Measurements from ENCODE around the gene GRHL1.
"Not testable (repeated sequence)": the region's sequence is repeated elsewhere in the genome, so short reads cannot be mapped to it uniquely, and the experiment has no call there.

Gene GRHL1, protein sequence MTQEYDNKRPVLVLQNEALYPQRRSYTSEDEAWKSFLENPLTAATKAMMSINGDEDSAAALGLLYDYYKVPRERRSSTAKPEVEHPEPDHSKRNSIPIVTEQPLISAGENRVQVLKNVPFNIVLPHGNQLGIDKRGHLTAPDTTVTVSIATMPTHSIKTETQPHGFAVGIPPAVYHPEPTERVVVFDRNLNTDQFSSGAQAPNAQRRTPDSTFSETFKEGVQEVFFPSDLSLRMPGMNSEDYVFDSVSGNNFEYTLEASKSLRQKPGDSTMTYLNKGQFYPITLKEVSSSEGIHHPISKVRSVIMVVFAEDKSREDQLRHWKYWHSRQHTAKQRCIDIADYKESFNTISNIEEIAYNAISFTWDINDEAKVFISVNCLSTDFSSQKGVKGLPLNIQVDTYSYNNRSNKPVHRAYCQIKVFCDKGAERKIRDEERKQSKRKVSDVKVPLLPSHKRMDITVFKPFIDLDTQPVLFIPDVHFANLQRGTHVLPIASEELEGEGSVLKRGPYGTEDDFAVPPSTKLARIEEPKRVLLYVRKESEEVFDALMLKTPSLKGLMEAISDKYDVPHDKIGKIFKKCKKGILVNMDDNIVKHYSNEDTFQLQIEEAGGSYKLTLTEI

DNA sequence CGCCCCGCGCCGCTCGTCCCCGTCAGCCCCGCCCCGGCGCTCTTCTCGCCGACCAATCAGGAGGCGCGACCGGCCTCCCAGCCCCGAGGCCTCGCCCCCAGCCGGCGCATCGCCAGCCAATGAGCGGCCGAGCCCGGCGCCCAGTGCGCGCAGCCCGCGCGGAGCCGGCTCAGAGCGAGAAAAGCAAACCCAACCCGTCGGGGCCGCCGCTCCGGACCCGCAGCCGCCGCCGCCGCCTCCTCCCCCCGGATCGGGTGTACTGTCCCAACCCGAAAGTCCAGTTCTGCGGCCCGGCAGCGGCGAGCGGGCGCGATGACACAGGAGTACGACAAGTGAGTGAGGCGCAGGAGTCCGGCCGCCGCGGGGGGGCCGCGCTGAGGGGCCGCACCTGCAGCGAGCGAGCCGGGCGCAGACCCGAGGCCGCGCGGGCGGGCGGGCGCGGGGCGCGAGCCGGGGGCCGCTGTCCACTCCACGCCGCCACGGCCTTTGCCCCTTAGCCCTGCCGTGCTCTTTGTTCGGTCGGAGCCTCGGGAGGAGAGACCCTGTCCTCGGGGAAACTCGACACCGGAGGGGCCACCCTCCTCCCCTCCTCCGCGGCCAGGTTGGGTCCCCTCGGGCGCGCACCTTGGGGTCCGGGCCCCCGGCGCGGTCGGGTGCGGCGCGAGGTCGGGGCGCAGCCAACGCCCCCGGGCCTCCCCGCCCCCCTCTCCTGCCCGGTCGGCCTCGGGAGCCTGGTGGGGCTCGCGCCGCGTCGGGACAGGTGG lies at the start of gene GRHL1:
Gene GRHL1, plus strand, starts transcription at position 172 of the 764 bp plus-strand sequence. Its CDS starts 141 bp downstream, at position 313.
- Mint-ChIP-seq H3K27ac (no peak within 1 kb of the TSS), H3K36me3 (no peaks in the 10 kb centered on the region), H3K9me3 (no peaks in the 10 kb centered on the region), H3K4me3 (peak within 1 kb of the TSS; percentile 87), H3K27me3 (peaks cover 55% of the 10 kb centered on the region), H3K4me1 (peaks cover 15% of the 10 kb centered on the region)
- ATAC-seq, result peak; percentile 98

DNA sequence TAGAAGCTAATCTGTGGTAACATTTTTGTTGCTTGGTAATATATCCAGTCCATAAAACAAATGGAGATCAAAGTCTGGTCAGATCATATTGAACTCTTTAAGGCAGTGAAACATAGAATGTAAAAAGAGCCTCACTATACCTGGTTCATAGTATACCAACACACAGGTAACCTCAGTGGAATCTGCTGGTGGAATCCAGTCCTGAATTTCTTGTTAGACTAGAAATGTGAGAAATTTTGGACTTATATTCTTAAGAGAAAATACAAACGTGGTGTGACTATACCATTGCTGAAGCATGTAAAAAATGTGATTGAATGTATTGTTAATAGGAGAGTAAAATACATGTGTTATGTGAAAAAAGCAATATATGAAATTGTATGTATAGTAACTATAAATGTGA lies 46.1 kb upstream of the GRHL1 start:
- Mint-ChIP-seq H3K27ac (no peak overlapping the region), H3K27me3 (no peaks in the 10 kb centered on the region), H3K36me3 (peaks cover 18% of the 10 kb centered on the region), H3K4me1 (no peaks in the 10 kb centered on the region), H3K4me3 (no peak overlapping the region), H3K9me3 (no peaks in the 10 kb centered on the region)
- ATAC-seq, result no peak

DNA sequence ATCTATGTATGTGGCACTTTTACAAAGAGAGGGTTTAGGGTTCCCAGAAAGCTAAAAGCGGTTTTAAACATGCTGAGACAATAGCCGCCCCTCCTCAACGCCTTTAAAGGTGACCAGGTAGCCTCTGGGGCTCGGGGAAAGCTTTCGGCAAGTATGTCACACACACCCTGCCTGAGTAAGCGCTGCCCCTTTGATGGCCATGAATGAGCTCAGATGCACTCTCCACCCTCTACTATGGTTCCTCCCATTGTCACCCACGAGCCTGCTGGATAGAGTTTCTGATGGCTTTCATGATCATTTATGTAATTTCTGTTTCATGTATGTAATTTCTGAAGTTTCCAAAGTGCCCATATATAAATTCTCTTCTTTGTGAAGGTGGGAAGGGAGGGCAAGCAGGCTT lies 44.1 kb upstream of the GRHL1 start:
- ATAC-seq, result no peak
- H3K9me3 Mint-ChIP-seq, result no peaks in the 10 kb centered on the region
- H3K4me1 Mint-ChIP-seq, result no peaks in the 10 kb centered on the region
- no peak overlapping the region for H3K27ac Mint-ChIP-seq
- H3K27me3 Mint-ChIP-seq, result no peaks in the 10 kb centered on the region
- H3K4me3 Mint-ChIP-seq, result no peak overlapping the region
- peaks cover 28% of the 10 kb centered on the region for H3K36me3 Mint-ChIP-seq

DNA sequence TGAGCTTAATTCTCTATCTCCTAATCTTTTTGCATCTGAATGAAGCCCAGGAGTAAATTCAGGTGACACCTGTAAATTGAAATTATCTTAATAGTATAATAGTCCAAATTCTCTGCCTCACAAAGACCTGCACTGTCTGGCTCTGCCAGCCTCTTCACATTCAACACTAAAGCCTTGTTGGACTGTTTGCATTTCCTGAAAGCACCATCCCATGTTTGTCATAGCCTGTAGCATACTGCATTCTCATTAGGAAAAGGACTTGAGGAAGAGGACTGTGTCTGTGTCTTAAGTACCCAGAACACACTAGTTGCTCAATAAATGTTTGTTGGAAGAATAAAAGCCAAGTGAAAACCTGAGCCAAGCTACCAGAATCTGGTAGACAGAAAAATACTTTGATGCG lies 42.9 kb upstream of the GRHL1 start:
- ATAC-seq, result no peak
- H3K36me3 Mint-ChIP-seq, result peaks cover 41% of the 10 kb centered on the region

DNA sequence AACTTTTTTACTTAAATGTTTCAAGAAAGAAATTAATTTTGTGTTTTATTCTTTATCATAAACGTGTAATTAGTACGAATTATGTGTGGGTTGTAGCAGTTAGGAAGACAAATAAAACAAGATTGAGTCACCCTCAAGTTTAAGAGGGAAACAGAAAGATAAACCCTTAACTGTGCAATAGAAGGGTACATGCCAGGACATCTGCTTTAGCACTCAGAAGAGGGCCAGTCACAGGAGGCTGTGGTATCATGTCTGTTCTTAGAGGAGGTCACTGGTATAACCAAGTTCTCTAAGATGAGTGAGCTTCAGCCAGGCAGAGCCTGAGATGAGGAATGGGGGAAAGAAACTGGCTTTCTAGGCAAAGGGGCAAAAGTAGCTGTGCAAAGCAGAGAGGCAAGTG lies 42.4 kb upstream of the GRHL1 start:
- H3K36me3 Mint-ChIP-seq, result peaks cover 45% of the 10 kb centered on the region
- H3K27me3 Mint-ChIP-seq, result no peaks in the 10 kb centered on the region
- peaks cover under 1% of the 10 kb centered on the region for H3K4me1 Mint-ChIP-seq
- no peak overlapping the region for H3K27ac Mint-ChIP-seq
- H3K9me3 Mint-ChIP-seq, result no peaks in the 10 kb centered on the region
- no peak overlapping the region for H3K4me3 Mint-ChIP-seq
- no peak for ATAC-seq

More for the DNA sequence above, 42.9 kb upstream of the GRHL1 start:
- Mint-ChIP-seq H3K4me3 (no peak overlapping the region), H3K9me3 (no peaks in the 10 kb centered on the region), H3K27me3 (no peaks in the 10 kb centered on the region), H3K4me1 (no peaks in the 10 kb centered on the region), H3K27ac (no peak overlapping the region)

DNA sequence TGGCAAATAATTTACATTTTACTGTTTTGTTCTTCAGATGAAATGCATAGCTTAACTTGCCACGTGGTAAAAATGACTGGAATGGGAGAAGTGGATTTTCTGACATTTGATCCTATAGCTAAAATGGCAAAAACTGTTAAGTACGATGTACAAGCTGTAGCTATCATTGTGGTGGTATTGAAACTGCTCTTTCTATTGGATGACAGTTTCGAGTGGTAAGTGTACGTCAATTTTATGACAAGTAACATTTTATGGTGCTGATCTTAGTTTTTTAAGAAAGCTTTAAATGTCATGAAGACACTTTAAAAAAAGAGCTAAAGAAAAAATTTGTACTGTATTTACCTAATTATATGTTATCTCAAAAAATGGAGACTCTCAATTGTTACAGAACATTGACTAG lies 40.8 kb upstream of the GRHL1 start:
- no peaks in the 10 kb centered on the region for H3K27me3 Mint-ChIP-seq
- H3K36me3 Mint-ChIP-seq, result peaks cover 51% of the 10 kb centered on the region
- no peaks in the 10 kb centered on the region for H3K9me3 Mint-ChIP-seq
- no peak for ATAC-seq
- H3K4me1 Mint-ChIP-seq, result peaks cover 7% of the 10 kb centered on the region
- no peak overlapping the region for H3K4me3 Mint-ChIP-seq
- no peak overlapping the region for H3K27ac Mint-ChIP-seq

DNA sequence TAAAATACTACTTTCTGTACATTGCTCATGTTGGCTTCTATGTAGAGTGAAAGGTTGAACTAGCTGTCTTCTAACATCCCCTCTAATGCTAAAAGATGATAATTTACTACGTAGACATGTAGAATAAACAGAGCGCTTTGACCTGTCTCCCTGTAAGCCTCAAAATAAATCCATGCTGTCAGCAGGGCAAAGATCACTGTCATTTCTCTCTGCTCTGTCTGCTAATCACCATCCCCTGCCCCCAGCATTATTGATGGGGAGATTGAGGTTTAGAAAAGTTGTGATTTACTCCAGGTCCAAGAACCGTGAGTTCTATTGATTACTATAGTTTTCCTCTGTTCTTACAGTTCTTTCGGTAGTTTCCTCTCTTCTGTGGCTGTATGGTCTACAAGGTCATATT lies 39.0 kb upstream of the GRHL1 start:
- H3K27me3 Mint-ChIP-seq, result no peaks in the 10 kb centered on the region
- H3K27ac Mint-ChIP-seq, result no peak overlapping the region
- H3K4me3 Mint-ChIP-seq, result no peak overlapping the region
- no peak for ATAC-seq
- no peaks in the 10 kb centered on the region for H3K9me3 Mint-ChIP-seq
- H3K4me1 Mint-ChIP-seq, result peaks cover 7% of the 10 kb centered on the region
- H3K36me3 Mint-ChIP-seq, result peaks cover 51% of the 10 kb centered on the region

DNA sequence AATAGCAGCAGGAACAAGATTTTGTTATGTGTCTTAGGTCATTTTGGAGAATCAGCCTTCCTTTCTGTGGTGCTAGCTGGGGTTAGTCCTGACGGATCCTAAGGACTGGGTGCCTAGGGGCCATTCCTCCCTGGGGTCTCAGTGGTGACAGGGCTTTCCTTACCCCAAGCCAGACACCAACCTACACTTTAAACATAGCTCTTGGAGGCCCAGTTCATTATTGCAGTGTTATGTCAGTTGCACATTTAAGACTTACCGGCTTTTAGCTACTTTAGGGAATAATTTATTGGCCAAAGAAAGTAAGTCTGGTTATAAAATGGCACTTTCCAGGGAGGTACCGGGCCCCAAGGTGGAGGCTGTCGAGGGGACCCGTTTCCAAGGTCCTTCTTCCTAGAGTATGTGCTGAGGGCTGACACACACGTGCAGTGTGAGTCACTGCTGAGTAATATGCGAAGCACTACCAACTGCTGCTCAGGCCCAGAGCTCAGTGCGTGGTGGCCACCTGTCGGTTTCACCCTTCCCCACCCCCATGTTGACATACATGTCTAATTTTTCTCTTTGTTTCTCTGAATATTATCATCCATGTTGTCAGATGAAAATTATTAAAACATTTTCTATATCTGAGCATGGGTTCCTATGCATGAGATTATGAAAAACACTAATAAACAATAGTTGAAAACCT lies 37.0 kb upstream of the GRHL1 start:
- no peak overlapping the region for H3K4me3 Mint-ChIP-seq
- peak; percentile 68 for ATAC-seq
- peaks cover 49% of the 10 kb centered on the region for H3K36me3 Mint-ChIP-seq
- no peak overlapping the region for H3K27ac Mint-ChIP-seq
- H3K27me3 Mint-ChIP-seq, result no peaks in the 10 kb centered on the region
- H3K4me1 Mint-ChIP-seq, result peaks cover 7% of the 10 kb centered on the region
- no peaks in the 10 kb centered on the region for H3K9me3 Mint-ChIP-seq

DNA sequence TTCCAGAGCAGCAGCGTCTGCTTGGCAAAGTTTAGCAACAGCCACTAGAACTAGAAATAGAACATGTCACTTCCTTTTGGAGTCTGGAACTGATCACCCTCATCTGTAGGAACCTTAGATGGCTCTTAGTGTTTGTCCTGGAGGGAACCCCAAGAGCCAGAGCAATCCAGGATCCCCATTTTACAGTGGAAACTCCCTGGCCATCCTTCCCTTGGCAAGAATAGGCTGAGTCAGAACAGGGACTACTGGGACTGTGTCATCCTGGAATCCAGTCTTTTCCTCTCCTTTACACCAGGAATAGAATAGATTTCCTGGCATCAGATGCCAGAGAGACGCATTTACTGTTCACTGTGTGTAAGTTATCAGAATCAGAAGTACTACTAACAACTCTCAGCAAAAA lies 33.2 kb upstream of the GRHL1 start:
- peaks cover 7% of the 10 kb centered on the region for H3K4me1 Mint-ChIP-seq
- ATAC-seq, result no peak
- no peak overlapping the region for H3K4me3 Mint-ChIP-seq
- no peaks in the 10 kb centered on the region for H3K27me3 Mint-ChIP-seq
- peaks cover 58% of the 10 kb centered on the region for H3K36me3 Mint-ChIP-seq
- H3K9me3 Mint-ChIP-seq, result no peaks in the 10 kb centered on the region
- H3K27ac Mint-ChIP-seq, result no peak overlapping the region

DNA sequence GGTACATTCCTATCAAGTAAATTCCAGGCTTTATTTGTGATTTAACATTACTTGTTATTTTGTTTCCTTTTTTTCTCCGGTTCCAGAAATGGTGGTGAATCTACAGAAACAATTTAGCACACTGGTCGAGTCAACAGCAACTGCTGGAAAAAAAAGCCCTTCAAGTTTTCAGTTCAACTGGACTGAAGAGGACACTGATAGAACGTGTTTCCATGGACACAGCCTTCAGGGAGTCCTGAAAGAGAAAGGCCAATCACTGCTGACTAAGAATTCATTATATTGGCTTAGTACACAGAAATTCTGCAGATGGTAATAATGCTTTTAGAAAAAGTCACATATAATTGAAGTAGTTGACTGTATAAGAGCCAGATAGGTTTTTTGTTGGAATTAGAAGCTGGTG lies 32.0 kb upstream of the GRHL1 start:
- Mint-ChIP-seq H3K4me1 (peaks cover 3% of the 10 kb centered on the region), H3K9me3 (no peaks in the 10 kb centered on the region), H3K4me3 (no peak overlapping the region), H3K27ac (no peak overlapping the region), H3K36me3 (peaks cover 46% of the 10 kb centered on the region), H3K27me3 (no peaks in the 10 kb centered on the region)
- no peak for ATAC-seq

DNA sequence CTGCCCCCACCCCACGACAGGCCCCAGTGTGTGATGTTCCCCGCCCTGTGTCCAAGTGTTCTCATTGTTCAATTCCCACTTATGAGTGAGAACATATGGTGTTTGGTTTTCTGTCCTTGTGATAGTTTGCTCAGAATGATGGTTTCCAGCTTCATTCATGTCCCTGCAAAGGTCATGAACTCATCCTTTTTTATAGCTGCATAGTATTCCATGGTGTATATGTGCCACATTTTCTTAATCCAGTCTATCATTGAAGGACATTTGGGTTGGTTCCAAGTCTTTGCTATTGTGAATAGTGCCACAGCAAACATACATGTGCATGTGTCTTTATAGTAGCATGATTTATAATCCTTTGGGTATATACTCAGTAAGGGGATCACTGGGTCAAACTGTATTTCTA lies 24.5 kb upstream of the GRHL1 start:
- not testable (repeated sequence) for H3K9me3 Mint-ChIP-seq, H3K27me3 Mint-ChIP-seq, ATAC-seq, H3K4me3 Mint-ChIP-seq, H3K4me1 Mint-ChIP-seq, H3K27ac Mint-ChIP-seq
- H3K36me3 Mint-ChIP-seq, result peaks cover 68% of the 10 kb centered on the region

DNA sequence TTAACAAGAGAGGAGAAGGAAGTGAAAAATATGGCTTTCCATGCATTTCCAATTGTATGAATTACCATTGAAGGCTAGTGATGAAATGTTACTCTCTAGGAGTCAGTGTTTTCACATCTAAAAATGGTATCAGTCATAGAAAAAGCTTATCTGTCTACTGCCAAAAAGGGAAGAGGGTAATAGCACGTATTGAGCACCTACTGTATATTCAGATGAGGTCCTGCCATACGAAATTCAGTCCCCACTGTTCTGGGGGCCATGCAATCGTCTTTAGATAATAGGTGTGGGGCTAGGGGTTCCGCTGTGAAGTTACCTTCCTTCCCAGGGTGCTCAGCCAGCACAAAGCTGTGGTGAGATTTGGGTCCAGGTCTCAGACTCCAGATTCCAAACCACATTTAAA lies 14.2 kb upstream of the GRHL1 start:
- Mint-ChIP-seq H3K4me1 (peaks cover 5% of the 10 kb centered on the region), H3K4me3 (no peak overlapping the region), H3K36me3 (peaks cover 22% of the 10 kb centered on the region), H3K9me3 (no peaks in the 10 kb centered on the region), H3K27me3 (no peaks in the 10 kb centered on the region), H3K27ac (no peak overlapping the region)
- ATAC-seq, result no peak

DNA sequence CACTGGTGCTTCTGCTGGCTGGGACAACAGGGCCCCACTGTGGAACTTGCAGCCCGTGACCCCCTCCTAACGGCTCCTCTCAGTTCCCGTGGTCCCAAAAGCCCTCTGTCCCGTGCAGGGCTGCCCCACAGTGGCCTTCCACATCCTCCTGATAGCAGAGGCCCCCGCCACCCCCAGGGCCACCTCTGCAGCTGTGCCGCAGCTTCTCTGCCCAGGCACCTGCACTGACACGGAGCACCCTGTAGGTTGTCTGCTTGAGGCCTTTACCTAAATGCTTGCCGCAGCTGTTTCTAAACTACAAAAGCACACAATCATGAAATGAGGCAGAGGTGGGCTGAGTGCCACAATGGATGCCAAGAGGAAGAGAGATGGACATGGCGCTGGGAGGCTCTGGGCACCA lies 13.5 kb upstream of the GRHL1 start:
- Mint-ChIP-seq H3K27me3 (no peaks in the 10 kb centered on the region), H3K9me3 (no peaks in the 10 kb centered on the region), H3K27ac (no peak overlapping the region), H3K4me1 (peaks cover 5% of the 10 kb centered on the region), H3K4me3 (no peak overlapping the region), H3K36me3 (peaks cover 16% of the 10 kb centered on the region)
- ATAC-seq, result peak; percentile 31

DNA sequence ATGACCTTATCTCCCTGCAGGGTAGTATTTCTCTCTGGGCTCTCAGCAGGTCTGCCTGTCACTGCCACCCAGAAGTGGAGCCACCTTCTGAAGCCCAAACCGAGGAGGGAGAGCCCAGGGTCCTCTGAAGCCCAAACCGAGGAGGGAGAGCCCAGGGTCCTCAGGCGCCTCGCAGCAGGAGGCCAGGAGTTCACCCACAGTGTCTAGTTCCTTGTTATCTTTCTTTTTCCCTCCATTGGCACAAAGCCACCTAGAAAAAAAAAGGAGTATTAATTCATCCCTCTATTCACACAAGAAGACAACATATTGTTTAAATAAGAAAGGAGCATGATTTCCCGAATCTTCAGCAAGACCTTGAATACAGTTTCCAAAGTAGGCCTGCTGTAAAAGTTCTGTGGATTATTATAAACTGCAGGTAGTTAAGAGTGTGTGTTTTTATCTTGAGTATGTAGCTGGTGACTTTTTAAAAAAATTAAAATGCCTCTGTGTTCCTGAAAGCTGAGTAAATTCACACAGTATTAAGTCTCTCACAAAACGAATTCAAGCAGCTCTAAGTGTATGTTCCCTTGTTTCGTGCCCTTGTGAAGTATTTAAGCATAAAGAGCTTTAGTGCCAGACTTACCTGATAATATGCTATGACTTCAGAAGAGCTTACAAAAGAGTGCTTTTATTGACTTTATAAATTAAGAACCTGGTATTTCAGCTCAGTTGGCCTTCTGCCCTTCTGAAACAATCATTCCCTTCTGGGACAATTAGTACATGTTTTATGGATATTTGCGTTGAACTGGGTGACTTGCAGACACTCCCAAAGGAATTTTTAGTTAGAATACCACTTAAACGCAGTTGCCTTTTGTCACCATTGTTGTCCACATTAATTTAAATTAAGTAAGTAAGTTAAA lies 11.7 kb upstream of the GRHL1 start:
- Mint-ChIP-seq H3K36me3 (peaks cover 6% of the 10 kb centered on the region), H3K9me3 (no peaks in the 10 kb centered on the region), H3K27me3 (no peaks in the 10 kb centered on the region), H3K27ac (no peak overlapping the region), H3K4me1 (peaks cover 5% of the 10 kb centered on the region), H3K4me3 (no peak overlapping the region)
- no peak for ATAC-seq
